Sigmoid colon (tissue), 7 donors: ENCODE results near the gene WDR93. TPM values are rescaled to one million over a fixed set of nuclear protein-coding genes. Genes with fewer than 3 reads are reported as not detected.

ENCODE experiments used
- DNase-seq: peaks from one replicate; pipeline ENCODE4 v3.0.0-alpha.2; 2019
- H3K27ac ChIP-seq, 4 donors: fragments of 200-600 bp; sonication (generic); one replicate each; pipeline ENCODE4 v1.5.1; 2016 to 2019; ENCODE audit warnings: mild to moderate bottlenecking in 1 of 4
- H3K27me3 ChIP-seq, 3 donors: fragments of 200-600 bp; sonication (generic); one replicate each; pipeline ENCODE4 v1.5.1; 2019; ENCODE audit warnings: mild to moderate bottlenecking in 1 of 3
- H3K36me3 ChIP-seq, 4 donors: fragments of 200-600 bp; sonication (generic); one replicate each; pipeline ENCODE4 v1.5.1; 2016 to 2019
- H3K4me1 ChIP-seq, 4 donors: fragments of 200-600 bp; sonication (generic); one replicate each; pipeline ENCODE4 v1.5.1; 2017 to 2019
- H3K4me3 ChIP-seq, 4 donors: fragments of 200-600 bp; sonication (generic); one replicate each; pipeline ENCODE4 v1.5.1; 2017 to 2019; ENCODE audit warnings: mild to moderate bottlenecking in 2 of 4, moderate library complexity in 1 of 4
- H3K9me3 ChIP-seq, 4 donors: fragments of 200-600 bp in 3 of 4; sonication (generic) in 3 of 4; one replicate each; pipeline versions ENCODE4 v1.5.1 to v1.6.1; 2013 to 2019
- CTCF ChIP-seq, 4 experiments: fragments of 450-650 bp in 3 of 4; fragments of 200-600 bp in 1 of 4; IDR thresholded peaks; one replicate each; pipeline ENCODE4 v1.5.1; 2016 to 2019; ENCODE audit warnings: antibody characterized with exemption in 4 of 4, mild to moderate bottlenecking in 3 of 4, moderate library complexity in 2 of 4
- EP300 ChIP-seq, 4 donors: sonication (generic); formaldehyde crosslinking; IDR thresholded peaks; one replicate each; pipeline ENCODE4 v1.6.1; 2017; ENCODE audit warnings: antibody characterized with exemption in 4 of 4
- POLR2A ChIP-seq, 2 donors: fragments of 450-650 bp; IDR thresholded peaks; one replicate each; pipeline ENCODE4 v1.6.1; 2016; ENCODE audit warnings: antibody characterized with exemption in 2 of 2, mild to moderate bottlenecking in 2 of 2, moderate library complexity in 2 of 2
- POLR2AphosphoS5 ChIP-seq, 4 donors: sonication (generic); formaldehyde crosslinking; IDR thresholded peaks; one replicate each; pipeline ENCODE4 v1.6.1; 2017; ENCODE audit warnings: antibody characterized with exemption in 4 of 4
- WGBS, 2 donors: extraction: QIAGEN DNeasy Blood & Tissue Kit; methylation state at CpG; one replicate each; pipeline ENCODE4 v1.1.7; 2013; 5-methylcytosine and 5-hydroxymethylcytosine counted together
- intact Hi-C: fragments of 100-400 bp; cut with DNase I; formaldehyde crosslinking; loops from one replicate; pipeline ENCODE4 v1.15.1; 2023
- polyA plus RNA-seq, 3 donors: library from polyadenylated mRNA; stranded (reverse); fragments of 200-250 nt; gene quantifications; one replicate each; pipeline ENCODE4 v1.2.3, GENCODE V29; 2013
- total RNA-seq, 4 donors: library from RNA; depleted of rRNA; stranded (reverse); fragments of >200 nt; gene quantifications; one replicate each; pipeline ENCODE4 v1.1.0, GENCODE V29; 2016
- donor health status: healthy with polysubstance abuse.
- donor health status: Bipolar disorder and iron deficiency.
- donor health status: healthy.

WDR93 gene
- total and polyA plus RNA-seq, 7 donors: 0.04 to 1.1 TPM; not detected in 5

DNA sequence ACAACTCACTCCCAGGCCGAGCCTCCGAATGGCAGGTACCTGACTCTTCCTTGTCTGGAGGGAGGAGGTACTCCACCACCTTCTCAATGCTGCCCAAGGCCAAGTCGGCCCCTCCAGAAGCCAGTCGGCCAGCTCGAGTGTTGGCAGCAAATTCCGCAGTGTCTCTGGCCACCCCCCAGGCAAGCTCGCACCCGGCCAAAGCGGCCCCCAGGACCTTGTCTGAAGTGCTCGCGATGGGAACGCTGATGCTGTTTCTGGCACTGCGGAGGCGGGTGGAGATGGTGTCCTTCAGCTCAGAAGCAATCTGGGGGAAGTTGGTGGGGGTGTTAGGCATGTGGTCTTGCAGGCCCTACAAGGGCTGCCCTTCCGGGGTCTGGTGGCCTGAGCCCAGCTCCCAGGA is 20.7 kb upstream of the WDR93 start:
- no peak for DNase-seq
- Histone ChIP-seq H3K9me3 (no peaks in the 10 kb centered on the region), H3K27ac (no peak overlapping the region), H3K4me3 (no peak overlapping the region), H3K36me3 (no peaks in the 10 kb centered on the region), H3K27me3 (no peaks in the 10 kb centered on the region), H3K4me1 (peaks cover 0 to 20% (median 7%) of the 10 kb centered on the region in 4 donors)
- 95 to 96% methylated on average over 15 of the region's 15 CpGs for WGBS, 2 donors
- TF ChIP-seq POLR2A (IDR thresholded peaks at IDR 0.05) (no peak), POLR2AphosphoS5 (IDR thresholded peaks at IDR 0.05) (no peak), EP300 (IDR thresholded peaks at IDR 0.05) (no peak), CTCF (IDR thresholded peaks at IDR 0.05) (no peak)
- intact Hi-C loops: no loop called here

DNA sequence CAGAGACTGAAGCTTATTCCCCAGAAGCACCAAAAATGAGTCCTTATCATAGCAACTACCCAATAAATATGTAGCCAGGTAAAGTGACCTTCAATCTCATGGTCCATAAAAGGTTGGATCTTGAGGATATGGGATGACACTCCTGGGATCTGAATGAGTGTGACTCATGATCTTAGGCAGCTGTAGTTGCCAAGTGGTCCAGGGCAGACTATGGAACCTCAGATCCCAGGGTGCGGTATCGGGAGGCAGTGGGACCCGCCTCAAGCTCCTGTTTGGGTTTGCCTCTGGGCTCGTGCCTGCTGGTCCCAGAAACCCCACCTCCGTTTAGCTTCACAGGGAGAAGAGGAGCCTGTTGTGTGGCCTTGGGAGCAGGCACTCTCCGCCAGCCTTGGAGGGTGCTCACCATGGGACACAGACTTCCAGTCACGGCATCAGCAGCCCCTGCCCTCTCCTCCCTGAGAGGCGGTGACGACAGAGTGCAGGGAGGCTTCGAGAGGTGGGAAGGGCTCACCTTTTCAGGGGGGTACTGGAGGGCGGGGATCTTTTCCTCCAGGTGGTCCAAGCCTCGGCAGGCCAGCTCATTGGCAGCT is 19.5 kb upstream of the WDR93 start:
- Histone ChIP-seq H3K4me3 (no peak overlapping the region), H3K9me3 (no peaks in the 10 kb centered on the region), H3K27ac (no peak overlapping the region), H3K4me1 (peaks cover 0 to 11% (median 3%) of the 10 kb centered on the region in 4 donors), H3K36me3 (no peaks in the 10 kb centered on the region), H3K27me3 (no peaks in the 10 kb centered on the region)
- WGBS, 2 donors: 82 to 89% methylated on average over 12 of the region's 12 CpGs
- no peak for TF ChIP-seq EP300 (IDR thresholded peaks at IDR 0.05)
- no peak for TF ChIP-seq POLR2A (IDR thresholded peaks at IDR 0.05)
- no peak for TF ChIP-seq CTCF (IDR thresholded peaks at IDR 0.05)
- TF ChIP-seq POLR2AphosphoS5 (IDR thresholded peaks at IDR 0.05): no peak
- no peak for DNase-seq
- intact Hi-C loops: no loop called here

DNA sequence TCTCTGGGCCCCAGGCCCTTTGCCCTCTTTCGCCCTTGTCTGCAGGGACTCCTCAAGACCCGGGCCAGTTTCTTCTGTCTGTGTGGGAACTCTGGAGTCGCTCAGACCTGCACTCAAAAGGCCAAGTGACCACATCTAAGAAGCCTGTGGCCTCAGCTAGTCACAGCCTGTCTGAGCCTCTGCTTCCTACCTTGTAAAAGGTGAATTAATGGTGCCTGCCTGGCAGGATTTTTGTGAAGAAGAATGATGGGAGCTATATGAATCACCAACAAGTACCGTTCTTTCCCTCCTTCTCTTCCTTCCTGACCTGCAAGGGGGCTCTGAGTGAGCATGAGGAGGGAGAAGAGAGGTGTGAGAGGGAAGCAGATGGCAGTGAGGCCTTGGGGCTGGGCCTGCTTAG is 18.9 kb upstream of the WDR93 start:
- no peaks in the 10 kb centered on the region for H3K27me3 ChIP-seq
- intact Hi-C loops: no loop called here
- 54 to 66% methylated on average over 4 of the region's 4 CpGs for WGBS, 2 donors
- H3K27ac ChIP-seq: peak overlapping the region in 1 of 4 donors; percentile 55
- H3K9me3 ChIP-seq: no peaks in the 10 kb centered on the region
- H3K4me1 ChIP-seq: peaks cover 0 to 8% (median 3%) of the 10 kb centered on the region in 4 donors
- DNase-seq: no peak
- H3K4me3 ChIP-seq: no peak overlapping the region
- TF ChIP-seq POLR2AphosphoS5 (IDR thresholded peaks at IDR 0.05) (no peak), EP300 (IDR thresholded peaks at IDR 0.05) (no peak), POLR2A (IDR thresholded peaks at IDR 0.05) (no peak), CTCF (IDR thresholded peaks at IDR 0.05) (no peak)
- H3K36me3 ChIP-seq: no peaks in the 10 kb centered on the region

- TF ChIP-seq EP300 (IDR thresholded peaks at IDR 0.05): no peak
- TF ChIP-seq POLR2AphosphoS5 (IDR thresholded peaks at IDR 0.05): no peak
- no peak for TF ChIP-seq CTCF (IDR thresholded peaks at IDR 0.05)
- no peak for TF ChIP-seq POLR2A (IDR thresholded peaks at IDR 0.05)
- H3K27ac ChIP-seq: peak overlapping the region in 1 of 4 donors; percentile 55
- no peaks in the 10 kb centered on the region for H3K36me3 ChIP-seq
- no peaks in the 10 kb centered on the region for H3K9me3 ChIP-seq
- H3K4me3 ChIP-seq: no peak overlapping the region
- peaks cover 0 to 8% (median 3%) of the 10 kb centered on the region in 4 donors for H3K4me1 ChIP-seq
- intact Hi-C loops: no loop called here
- H3K27me3 ChIP-seq: no peaks in the 10 kb centered on the region
- 94 to 96% methylated on average over 12 of the region's 12 CpGs for WGBS, 2 donors
- no peak for DNase-seq
Measured at GRCh38 chr15:89672221-89673164, 18.1 kb upstream of the WDR93 start.
